BE2C (cell line): ENCODE data around the gene GNA14.
"Not testable (repeated sequence)": the region's sequence is repeated elsewhere in the genome, so short reads cannot be mapped to it uniquely, and the experiment has no call there.

ENCODE experiments used
- DNase-seq: peaks from one replicate; pipeline ENCODE4 v3.0.0-alpha.2; 2020
- H3K27me3 ChIP-seq: fragments of 250-450 bp; sonication (Bioruptor Pico); 2 replicates; pipeline ENCODE4 v1.5.1; 2020; ENCODE audit warnings: mild to moderate bottlenecking
- H3K36me3 ChIP-seq: fragments of 250-450 bp; sonication (Bioruptor Pico); 2 replicates; pipeline ENCODE4 v1.5.1; 2020; ENCODE audit warnings: mild to moderate bottlenecking
- H3K4me1 ChIP-seq: fragments of 250-450 bp; sonication (Bioruptor Pico); 2 replicates; pipeline ENCODE4 v1.5.1; 2020
- H3K4me3 ChIP-seq: 2 replicates; pipeline ENCODE4 v1.5.1; 2011; ENCODE audit warnings: low read depth, low read length
- H3K9me3 ChIP-seq: fragments of 250-450 bp; sonication (Bioruptor Pico); 2 replicates; pipeline ENCODE4 v1.5.1; 2020
- TF ChIP-seq, protein P1 (sequence below): IDR thresholded peaks from 2 replicates; pipeline ENCODE4 v1.5.1; 2012; ENCODE audit warnings: mild to moderate bottlenecking, low read depth, low read length

Gene GNA14

DNA sequence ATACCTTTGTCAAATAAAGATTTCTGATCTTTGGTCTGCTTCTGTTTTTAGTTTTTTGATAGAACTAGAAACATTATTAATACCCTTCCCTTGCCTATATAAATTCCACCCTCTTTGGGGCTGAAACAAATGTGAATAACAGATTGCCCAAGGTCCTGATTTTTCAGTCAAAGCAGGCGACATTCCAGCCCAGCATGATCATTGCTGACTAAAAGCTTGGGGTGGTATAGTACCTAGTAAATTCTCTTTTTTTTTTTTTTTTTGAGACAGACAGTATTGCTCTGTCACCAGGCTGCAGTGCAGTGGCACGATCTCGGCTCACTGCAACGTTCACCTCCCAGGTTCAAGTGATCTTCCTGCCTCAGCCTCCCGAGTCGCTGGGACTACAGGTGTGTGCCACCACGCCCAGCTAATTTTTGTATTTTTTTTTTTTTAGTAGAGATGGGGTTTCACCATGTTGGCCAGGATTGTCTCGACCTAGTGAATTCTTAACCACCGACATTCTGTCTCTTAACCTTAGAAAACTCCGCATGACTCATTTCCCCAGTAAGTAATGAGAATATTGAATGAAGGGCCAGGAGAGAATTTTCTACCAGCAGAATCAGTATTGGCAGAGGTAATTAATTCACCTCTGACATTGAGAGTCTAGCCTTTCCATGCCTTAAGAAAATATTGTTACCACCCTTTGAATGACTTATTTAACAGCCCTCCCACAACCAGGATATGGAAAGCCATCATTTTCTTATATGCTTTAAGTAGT is 226.4 kb downstream of the GNA14 start:
- H3K4me3 ChIP-seq: no peak overlapping the region
- DNase-seq: no peak
- H3K27me3 ChIP-seq: no peaks in the 10 kb centered on the region
- H3K4me1 ChIP-seq: peaks cover 3% of the 10 kb centered on the region; the same call in 1 of the 2 replicates
- H3K36me3 ChIP-seq: no peaks in the 10 kb centered on the region
- no peaks in the 10 kb centered on the region for H3K9me3 ChIP-seq
- TF ChIP-seq, protein P1, sequence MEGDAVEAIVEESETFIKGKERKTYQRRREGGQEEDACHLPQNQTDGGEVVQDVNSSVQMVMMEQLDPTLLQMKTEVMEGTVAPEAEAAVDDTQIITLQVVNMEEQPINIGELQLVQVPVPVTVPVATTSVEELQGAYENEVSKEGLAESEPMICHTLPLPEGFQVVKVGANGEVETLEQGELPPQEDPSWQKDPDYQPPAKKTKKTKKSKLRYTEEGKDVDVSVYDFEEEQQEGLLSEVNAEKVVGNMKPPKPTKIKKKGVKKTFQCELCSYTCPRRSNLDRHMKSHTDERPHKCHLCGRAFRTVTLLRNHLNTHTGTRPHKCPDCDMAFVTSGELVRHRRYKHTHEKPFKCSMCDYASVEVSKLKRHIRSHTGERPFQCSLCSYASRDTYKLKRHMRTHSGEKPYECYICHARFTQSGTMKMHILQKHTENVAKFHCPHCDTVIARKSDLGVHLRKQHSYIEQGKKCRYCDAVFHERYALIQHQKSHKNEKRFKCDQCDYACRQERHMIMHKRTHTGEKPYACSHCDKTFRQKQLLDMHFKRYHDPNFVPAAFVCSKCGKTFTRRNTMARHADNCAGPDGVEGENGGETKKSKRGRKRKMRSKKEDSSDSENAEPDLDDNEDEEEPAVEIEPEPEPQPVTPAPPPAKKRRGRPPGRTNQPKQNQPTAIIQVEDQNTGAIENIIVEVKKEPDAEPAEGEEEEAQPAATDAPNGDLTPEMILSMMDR: no peak

DNA sequence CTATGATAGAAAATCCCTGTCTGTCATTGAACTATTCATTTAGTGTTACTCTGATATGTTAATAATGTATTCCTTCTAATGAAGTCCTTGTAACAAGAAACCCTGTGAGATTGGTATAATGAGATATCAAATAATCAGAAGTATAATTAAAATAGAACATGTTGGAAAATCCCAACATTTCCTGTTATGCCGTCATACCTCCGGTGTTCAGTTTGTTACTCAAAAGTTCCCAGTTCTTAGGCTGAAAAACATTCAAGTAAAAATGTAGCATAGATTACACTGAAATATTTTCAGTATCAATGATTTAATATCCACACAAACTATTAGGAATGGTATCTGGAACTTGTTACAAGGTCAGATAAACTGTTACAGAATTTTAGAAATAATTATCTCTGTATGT is 227.5 kb downstream of the GNA14 start:
- H3K4me1 ChIP-seq: no peaks in the 10 kb centered on the region
- H3K36me3 ChIP-seq: 0 out of 2 replicates have a peak, but pooled peaks cover 1% of the 10 kb centered on the region
- no peak overlapping the region for H3K4me3 ChIP-seq
- H3K27me3 ChIP-seq: no peaks in the 10 kb centered on the region
- H3K9me3 ChIP-seq: no peaks in the 10 kb centered on the region
- TF ChIP-seq, protein P1: no peak
- DNase-seq: no peak

DNA sequence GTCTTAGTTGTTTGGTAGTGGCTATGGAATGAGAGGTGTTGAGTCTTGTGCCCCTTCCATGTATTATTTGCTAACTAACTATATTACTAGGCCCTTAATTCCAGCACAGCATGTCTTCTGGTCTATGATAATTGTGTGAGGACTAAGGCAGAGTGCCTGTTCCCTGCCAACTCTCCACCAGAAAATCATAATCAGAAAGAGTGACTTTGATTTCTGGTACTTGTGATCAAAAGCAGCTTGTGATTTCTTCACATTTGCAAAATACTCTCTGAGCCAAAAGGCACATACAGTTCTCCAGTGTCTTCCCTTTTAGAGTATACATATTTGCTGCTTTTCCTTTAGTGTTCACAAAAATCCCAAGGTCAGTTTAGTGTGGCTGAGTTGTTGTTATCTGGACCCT is 229.9 kb downstream of the GNA14 start:
- TF ChIP-seq, protein P1: no peak
- Histone ChIP-seq H3K9me3 (no peaks in the 10 kb centered on the region), H3K36me3 (0 out of 2 replicates have a peak, but pooled peaks cover 4% of the 10 kb centered on the region), H3K4me1 (no peaks in the 10 kb centered on the region), H3K27me3 (no peaks in the 10 kb centered on the region), H3K4me3 (no peak overlapping the region)
- DNase-seq: no peak

DNA sequence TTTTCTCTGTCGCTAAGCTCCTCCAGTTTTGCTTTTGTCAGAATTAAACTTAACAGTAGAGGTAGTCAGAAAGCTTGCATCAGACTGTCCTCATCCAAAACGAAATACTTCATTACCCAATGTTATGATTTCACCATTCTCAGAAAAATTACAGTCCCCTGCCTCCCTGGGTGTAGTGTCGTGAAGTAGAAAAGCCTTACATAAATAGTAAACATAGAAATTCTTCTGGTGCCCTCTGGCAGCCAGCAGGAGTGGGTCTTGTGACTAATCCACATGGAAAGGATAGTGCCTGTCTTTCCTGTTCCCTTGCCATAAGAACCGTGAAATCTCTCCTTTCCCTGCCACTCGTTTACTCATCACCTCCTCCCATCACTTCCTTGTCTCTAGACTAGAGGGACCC is 230.6 kb downstream of the GNA14 start:
- TF ChIP-seq, protein P1: no peak
- H3K36me3 ChIP-seq: 0 out of 2 replicates have a peak, but pooled peaks cover 4% of the 10 kb centered on the region
- no peaks in the 10 kb centered on the region for H3K27me3 ChIP-seq
- H3K9me3 ChIP-seq: no peaks in the 10 kb centered on the region
- H3K4me1 ChIP-seq: no peaks in the 10 kb centered on the region
- DNase-seq: no peak
- H3K4me3 ChIP-seq: no peak overlapping the region

DNA sequence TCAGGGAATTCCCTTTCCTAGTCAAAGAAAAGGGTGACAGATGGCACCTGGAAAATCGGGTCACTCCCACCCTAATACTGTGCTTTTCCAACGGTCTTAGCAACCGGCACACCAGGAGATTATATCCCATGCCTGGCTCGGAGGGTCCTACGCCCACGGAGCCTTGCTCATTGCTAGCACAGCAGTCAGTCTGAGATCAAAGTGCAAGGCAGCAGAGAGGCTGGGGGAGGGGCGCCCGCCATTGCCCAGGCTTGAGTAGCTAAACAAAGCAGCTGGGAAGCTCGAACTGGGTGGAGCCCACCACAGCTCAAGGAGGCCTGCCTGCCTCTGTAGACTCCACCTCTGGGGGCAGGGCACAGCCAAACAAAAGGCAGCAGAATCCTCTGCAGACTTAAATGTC is 239.6 kb downstream of the GNA14 start:
- not testable (repeated sequence) for H3K27me3 ChIP-seq, H3K4me1 ChIP-seq, H3K9me3 ChIP-seq, DNase-seq, H3K4me3 ChIP-seq
- H3K36me3 ChIP-seq: peaks cover 17% of the 10 kb centered on the region

DNA sequence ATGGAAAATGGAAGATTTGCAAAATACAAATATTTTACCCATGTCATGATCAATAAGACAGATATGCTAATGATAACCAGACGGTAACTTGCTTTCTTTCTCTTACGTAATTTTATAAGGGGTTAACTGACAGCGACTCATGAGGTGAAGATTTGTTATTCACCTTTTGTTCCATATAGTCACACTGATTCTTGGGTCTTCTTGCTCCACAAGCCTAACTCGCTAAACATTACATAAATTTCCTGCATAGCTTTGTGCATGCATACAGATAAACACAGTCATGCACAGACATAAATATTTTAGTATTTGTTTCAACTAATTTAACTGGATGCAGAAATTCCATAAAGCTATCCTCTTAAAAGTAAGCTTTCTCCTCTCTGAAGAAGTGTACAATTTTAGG is 244.9 kb downstream of the GNA14 start:
- DNase-seq: no peak
- H3K27me3 ChIP-seq: no peaks in the 10 kb centered on the region
- TF ChIP-seq, protein P1: no peak
- H3K4me1 ChIP-seq: peaks cover 8% of the 10 kb centered on the region; the same call in 1 of the 2 replicates
- H3K4me3 ChIP-seq: no peak overlapping the region
- peaks cover 17% of the 10 kb centered on the region for H3K36me3 ChIP-seq
- no peaks in the 10 kb centered on the region for H3K9me3 ChIP-seq
